HCT116 (cell line): ENCODE results near the gene PLPPR2. TPM values are rescaled to one million over a fixed set of nuclear protein-coding genes. Genes with fewer than 3 reads are reported as not detected.
A peak's percentile ranks its signal among the peaks of the same experiment; 100 is the strongest.

Source experiments
- ATAC-seq: fragments of 200-7000 bp; cut with Tn5 transposase; 2 replicates; pipeline ENCODE4 v1.9.1; 2020; ENCODE audit warnings: mild to moderate bottlenecking, moderate library complexity
- BruUV-seq: library from RNA; stranded (reverse); fragments of 400-500 nt; replicated peaks from 2 replicates; lab custom pipeline; 2021; lab: Mats Ljungman, UMichigan
- CTCF ChIA-PET: fragments of 300-600 bp; sonication (Branson Sonifier 250); formaldehyde crosslinking; loops from one replicate; lab custom pipeline; 2021; ENCODE audit warnings: antibody characterized with exemption; lab: Charles Lee
- POLR2A ChIA-PET: fragments of 300-600, 350-600 bp; sonication (Branson Sonifier 250); formaldehyde crosslinking; loops from one replicate; lab custom pipeline; 2021; ENCODE audit warnings: antibody characterized with exemption; lab: Charles Lee
- RAD21 ChIA-PET, 2 experiments: fragments of 300-600 bp; sonication (Branson Sonifier 250); formaldehyde crosslinking; loops; one replicate each; lab custom pipeline; 2023; ENCODE audit warnings: low total read pairs in 2 of 2; ENCODE audit not compliant: uncharacterized antibody in 2 of 2, unreplicated experiment in 2 of 2, low non-redundant PET in 1 of 2; lab: Charles Lee
- DNase-seq: peaks from one replicate; pipeline ENCODE4 v3.0.0-alpha.2; 2010; ENCODE audit warnings: low read depth, low spot score
- H2AFZ ChIP-seq: fragments of 200-600 bp; shearing (Covaris generic), sonication (generic); 2 replicates; pipeline ENCODE4 v1.6.1; 2017; ENCODE audit warnings: low read depth, mixed run types, mixed read lengths, antibody characterized with exemption, low read length; ENCODE audit not compliant: poor library complexity, severe bottlenecking
- H3K27ac ChIP-seq: 2 replicates; pipeline ENCODE4 v1.5.1; 2012; ENCODE audit warnings: low read depth, low read length
- H3K27me3 ChIP-seq: fragments of 200-600 bp; sonication (generic); 2 replicates; pipeline ENCODE4 v1.6.1; 2016; ENCODE audit warnings: mixed run types, low read length, mixed read lengths; ENCODE audit not compliant: insufficient read depth
- H3K36me3 ChIP-seq, 2 experiments: fragments of 200-500 bp in 1 of 2; fragments of 200-600 bp in 1 of 2; sonication (Bioruptor generic) in 1 of 2; sonication (generic) in 1 of 2; 2 replicates each; pipeline versions ENCODE4 v1.5.1 to v1.6.1; 2014 to 2016; ENCODE audit warnings: low read length in 2 of 2, inconsistent platforms in 1 of 2, mixed read lengths in 1 of 2, mixed run types in 1 of 2; ENCODE audit not compliant: insufficient read depth in 2 of 2, control insufficient read depth in 1 of 2
- H3K4me1 ChIP-seq, 2 experiments: fragments of 200-600 bp in 1 of 2; sonication (generic) in 1 of 2; 2 replicates each; pipeline versions ENCODE4 v1.5.1 to v1.6.1; 2012 to 2017; ENCODE audit warnings: low read length in 2 of 2, inconsistent platforms in 1 of 2, mild to moderate bottlenecking in 1 of 2, mixed read lengths in 1 of 2, mixed run types in 1 of 2, moderate library complexity in 1 of 2; ENCODE audit not compliant: insufficient read depth in 2 of 2, control insufficient read depth in 1 of 2
- H3K4me2 ChIP-seq: fragments of 200-600 bp; sonication (generic); 2 replicates; pipeline ENCODE4 v1.6.1; 2017; ENCODE audit warnings: mixed run types, low read length, mixed read lengths
- H3K4me3 ChIP-seq, 2 experiments: fragments of 200-600 bp in 1 of 2; sonication (generic) in 1 of 2; replicated peaks in 1 of 2; 2 replicates each; pipeline ENCODE4 v1.5.1; 2011 to 2016; ENCODE audit warnings: low read length in 2 of 2, control low read depth in 1 of 2, low read depth in 1 of 2, mild to moderate bottlenecking in 1 of 2, mixed read lengths in 1 of 2, mixed run types in 1 of 2
- H3K79me2 ChIP-seq: fragments of 200-600 bp; sonication (generic); 2 replicates; pipeline ENCODE4 v1.6.1; 2017; ENCODE audit warnings: mild to moderate bottlenecking, mixed run types, low read length, moderate library complexity, mixed read lengths; ENCODE audit not compliant: insufficient read depth
- H3K9ac ChIP-seq: fragments of 200-600 bp; sonication (generic); 2 replicates; pipeline ENCODE4 v1.6.1; 2016; ENCODE audit warnings: low read length, mixed read lengths
- H3K9me2 ChIP-seq: fragments of 200-600 bp; sonication (generic), shearing (Covaris generic); 2 replicates; pipeline ENCODE4 v1.6.1; 2017; ENCODE audit warnings: mixed run types, mild to moderate bottlenecking, moderate library complexity; ENCODE audit not compliant: insufficient read depth
- H3K9me3 ChIP-seq, 2 experiments: fragments of 200-500 bp in 1 of 2; fragments of 200-600 bp in 1 of 2; sonication (Bioruptor generic) in 1 of 2; sonication (generic) in 1 of 2; 2 replicates each; pipeline ENCODE4 v1.6.1; 2014 to 2017; ENCODE audit warnings: low read length in 2 of 2, mixed read lengths in 2 of 2, inconsistent platforms in 1 of 2, low read depth in 1 of 2, mild to moderate bottlenecking in 1 of 2, mixed run types in 1 of 2, moderate library complexity in 1 of 2; ENCODE audit not compliant: control insufficient read depth in 1 of 2, insufficient read depth in 1 of 2
- H4K20me1 ChIP-seq: fragments of 200-600 bp; sonication (generic), shearing (Covaris generic); 2 replicates; pipeline ENCODE4 v1.6.1; 2017; ENCODE audit warnings: mixed run types, mild to moderate bottlenecking, moderate library complexity; ENCODE audit not compliant: insufficient read depth
- EGR1 ChIP-seq: IDR thresholded peaks from 2 replicates; pipeline ENCODE4 v1.6.1; 2012; ENCODE audit warnings: low read depth
- MAX ChIP-seq: IDR thresholded peaks from 2 replicates; pipeline ENCODE4 v1.6.1; 2012
- POLR2AphosphoS5 ChIP-seq: IDR thresholded peaks from 2 replicates; pipeline ENCODE4 v1.6.1; 2011; ENCODE audit warnings: mild to moderate bottlenecking, low read depth, low read length, moderate library complexity
- RAD21 ChIP-seq: IDR thresholded peaks from 2 replicates; pipeline ENCODE4 v1.6.1; 2012; ENCODE audit warnings: low read depth, mild to moderate bottlenecking
- SIN3A ChIP-seq: IDR thresholded peaks from 2 replicates; pipeline ENCODE4 v1.6.1; 2012; ENCODE audit warnings: low read depth
- SRF ChIP-seq: IDR thresholded peaks from 2 replicates; pipeline ENCODE4 v1.6.1; 2012; ENCODE audit warnings: low read depth
- TCF7L2 ChIP-seq: IDR thresholded peaks from 2 replicates; pipeline ENCODE4 v1.7.0; 2011; ENCODE audit warnings: borderline replicate concordance, inconsistent platforms; ENCODE audit not compliant: insufficient read depth, insufficient read length; ENCODE audit errors: extremely low read depth
- YY1 ChIP-seq: IDR thresholded peaks from 2 replicates; pipeline ENCODE4 v1.6.1; 2011; ENCODE audit warnings: low read length, low read depth, moderate library complexity, mild to moderate bottlenecking; ENCODE audit not compliant: insufficient replicate concordance; ENCODE audit errors: extremely low read depth
- ZBTB33 ChIP-seq: IDR thresholded peaks from 2 replicates; pipeline ENCODE4 v1.6.1; 2011; ENCODE audit warnings: mild to moderate bottlenecking, low read length, moderate library complexity; ENCODE audit not compliant: insufficient replicate concordance; ENCODE audit errors: extremely low read depth
- intact Hi-C: fragments of 100-400 bp; cut with micrococcal nuclease; formaldehyde crosslinking; loops from 2 replicates; pipeline ENCODE4 v1.10.0; 2022
- total RNA-seq: library from RNA; stranded (reverse); gene quantifications from one replicate; pipeline ENCODE4 v1.2.1, GENCODE V29; 2021; ENCODE audit not compliant: unreplicated experiment

The PLPPR2 gene
- total RNA-seq, 1 experiment from 2014 or later = 23.2 TPM

- peak overlapping the region; percentile 69 to 86 for H3K4me3 ChIP-seq
- no peak for DNase-seq
- POLR2A ChIA-PET = interaction anchor here (1.4 kb wide), 1 partner anchor 38 kb away, joined by 4 read pairs; no protein-coding TSS in a partner anchor
- BruUV-seq = no TSS peak
- H3K4me1 ChIP-seq = peaks cover 15 to 30% of the 10 kb centered on the region in 2 experiments
- peak overlapping the region; percentile 62; the same call in 1 of the 2 replicates for H3K27ac ChIP-seq
- H3K79me2 ChIP-seq = no peaks in the 10 kb centered on the region
- RAD21 ChIA-PET = no interaction called here
- H4K20me1 ChIP-seq = no peaks in the 10 kb centered on the region
- no peak for TF ChIP-seq ZBTB33
- TF ChIP-seq MAX = no peak
- no peak for TF ChIP-seq SRF
- TF ChIP-seq SIN3A = no peak
- TF ChIP-seq POLR2AphosphoS5 = no peak
- no peak for TF ChIP-seq TCF7L2
- TF ChIP-seq YY1 = no peak
- no peak for TF ChIP-seq EGR1
- TF ChIP-seq RAD21 = no peak
- intact Hi-C loops = no loop called here
- no peaks in the 10 kb centered on the region for H3K9me2 ChIP-seq
- H3K9me3 ChIP-seq = peaks cover 0 to 5% of the 10 kb centered on the region in 2 experiments; a peak in 1 of 4 replicates
- ATAC-seq = peak; percentile 8; the same call in 1 of the 2 replicates
- H3K27me3 ChIP-seq = no peaks in the 10 kb centered on the region
- peak overlapping the region; percentile 96 for H3K4me2 ChIP-seq
- H3K36me3 ChIP-seq = peaks cover 13 to 15% of the 10 kb centered on the region in 2 experiments
- H2AFZ ChIP-seq = no peak overlapping the region
- CTCF ChIA-PET = interaction anchor here (1.6 kb wide), 1 partner anchor 43 kb away, joined by 3 read pairs; no protein-coding TSS in a partner anchor
- H3K9ac ChIP-seq = peak overlapping the region; percentile 76
These were observed 16.5 kb upstream of the PLPPR2 start for GRCh38 chr19:11338569-11339253.
